Colonic mucosa (tissue), 4 donors: Measurements from ENCODE around the gene GREM2. TPM values are rescaled to one million over a fixed set of nuclear protein-coding genes. Genes with fewer than 3 reads are reported as not detected.

Experiments used
- DNase-seq: peaks from one replicate; pipeline ENCODE4 v3.0.0-alpha.2; 2020
- H3K27ac ChIP-seq: fragments of 200-600 bp; one replicate; pipeline ENCODE4 v1.8.0; 2021
- H3K27me3 ChIP-seq: fragments of 200-600 bp; one replicate; pipeline ENCODE4 v1.8.0; 2021
- H3K36me3 ChIP-seq: fragments of 200-600 bp; one replicate; pipeline ENCODE4 v1.8.0; 2021
- H3K4me1 ChIP-seq: fragments of 200-600 bp; one replicate; pipeline ENCODE4 v1.8.0; 2021; ENCODE audit warnings: mild to moderate bottlenecking
- H3K4me3 ChIP-seq: fragments of 200-600 bp; one replicate; pipeline ENCODE4 v1.8.0; 2021
- H3K9ac ChIP-seq, 2 donors: one replicate each; pipeline ENCODE4 v1.7.0; 2013; ENCODE audit warnings: control low read depth in 2 of 2, low read depth in 2 of 2, low read length in 2 of 2
- H3K9me3 ChIP-seq: fragments of 200-600 bp; one replicate; pipeline ENCODE4 v1.8.0; 2021
- CTCF ChIP-seq: fragments of 200-600 bp; IDR thresholded peaks from one replicate; pipeline ENCODE4 v1.8.0; 2022; ENCODE audit warnings: antibody characterized with exemption, mild to moderate bottlenecking
- intact Hi-C: fragments of 100-400 bp; cut with DNase I; formaldehyde crosslinking; loops from one replicate; pipeline ENCODE4 v1.14.1; 2022
- total RNA-seq, 2 donors: library from RNA; stranded (reverse); fragmentation: NEBNext Ultra II Directional in 1 of 2; extraction: Animal tissue kit (Norgen Biotek cat#: 25700) in 1 of 2; gene quantifications; one replicate each; pipeline ENCODE4 v1.2.1, GENCODE V29; 2021
- donor health status: healthy.
- donor health status: DM: no; HTN: no; CAD: no.
- donor health status: DM: no; HTN: no; CAD: no.

The GREM2 gene
- total RNA-seq, 2 donors from 2014 or later, result 3.6 to 8.4 TPM

- Histone ChIP-seq H3K4me3 (no peak overlapping the region), H3K27ac (no peak overlapping the region), H3K27me3 (no peaks in the 10 kb centered on the region), H3K36me3 (no peaks in the 10 kb centered on the region), H3K9me3 (no peaks in the 10 kb centered on the region), H3K4me1 (no peaks in the 10 kb centered on the region), H3K9ac (no peak overlapping the region)
- no peak for TF ChIP-seq CTCF
- intact Hi-C loops, result no loop called here
- DNase-seq, result no peak
Observed at GRCh38 chr1:240503036-240503435, 108.9 kb downstream of the GREM2 start.

- H3K9me3 ChIP-seq, result no peaks in the 10 kb centered on the region
- H3K4me3 ChIP-seq, result no peak overlapping the region
- H3K27me3 ChIP-seq, result no peaks in the 10 kb centered on the region
- intact Hi-C loops, result no loop called here
- no peaks in the 10 kb centered on the region for H3K36me3 ChIP-seq
- TF ChIP-seq CTCF, result no peak
- no peak overlapping the region for H3K9ac ChIP-seq
- H3K4me1 ChIP-seq, result no peaks in the 10 kb centered on the region
- no peak overlapping the region for H3K27ac ChIP-seq
- DNase-seq, result no peak
Observed at GRCh38 chr1:240501115-240501514, 110.8 kb downstream of the GREM2 start.

- Histone ChIP-seq H3K9me3 (no peaks in the 10 kb centered on the region), H3K36me3 (no peaks in the 10 kb centered on the region), H3K4me1 (no peaks in the 10 kb centered on the region), H3K9ac (no peak overlapping the region), H3K4me3 (no peak overlapping the region), H3K27me3 (no peaks in the 10 kb centered on the region), H3K27ac (no peak overlapping the region)
- TF ChIP-seq CTCF, result no peak
- DNase-seq, result no peak
- intact Hi-C loops, result no loop called here
Observed at GRCh38 chr1:240500647-240501046, 111.3 kb downstream of the GREM2 start.

- DNase-seq, result no peak
- Histone ChIP-seq H3K9me3 (no peaks in the 10 kb centered on the region), H3K9ac (no peak overlapping the region), H3K4me3 (no peak overlapping the region), H3K27me3 (no peaks in the 10 kb centered on the region), H3K27ac (no peak overlapping the region), H3K36me3 (no peaks in the 10 kb centered on the region), H3K4me1 (no peaks in the 10 kb centered on the region)
- intact Hi-C loops, result no loop called here
- no peak for TF ChIP-seq CTCF
Observed at GRCh38 chr1:240499012-240499411, 112.9 kb downstream of the GREM2 start.

GRCh38 chr1:240498335-240498734 is 113.6 kb downstream of the GREM2 start:
- TF ChIP-seq CTCF, result no peak
- Histone ChIP-seq H3K4me3 (no peak overlapping the region), H3K36me3 (no peaks in the 10 kb centered on the region), H3K9me3 (no peaks in the 10 kb centered on the region), H3K9ac (no peak overlapping the region), H3K27me3 (no peaks in the 10 kb centered on the region), H3K4me1 (no peaks in the 10 kb centered on the region), H3K27ac (no peak overlapping the region)
- intact Hi-C loops, result no loop called here
- DNase-seq, result no peak

GRCh38 chr1:240497908-240498307 is 114.0 kb downstream of the GREM2 start:
- no peak for TF ChIP-seq CTCF
- no peak overlapping the region for H3K9ac ChIP-seq
- H3K27ac ChIP-seq, result no peak overlapping the region
- intact Hi-C loops, result no loop called here
- H3K4me3 ChIP-seq, result no peak overlapping the region
- H3K4me1 ChIP-seq, result no peaks in the 10 kb centered on the region
- no peaks in the 10 kb centered on the region for H3K9me3 ChIP-seq
- H3K36me3 ChIP-seq, result no peaks in the 10 kb centered on the region
- no peaks in the 10 kb centered on the region for H3K27me3 ChIP-seq
- no peak for DNase-seq
